GM21576 (cell line): ENCODE results near the gene PEX3.

Source experiments
- ATAC-seq: cut with Tn5 transposase; IDR thresholded peaks from one replicate; pipeline ENCODE4 v1.9.1; 2021; ENCODE audit warnings: mild to moderate bottlenecking, moderate library complexity; ENCODE audit not compliant: unreplicated experiment

PEX3 gene

GRCh38 chr6:143536866-143537691 is 86.5 kb downstream of the PEX3 start:
- ATAC-seq: peak; percentile 64

- no peak for ATAC-seq
Observed at GRCh38 chr6:143538374-143538773, 87.8 kb downstream of the PEX3 start.

- no peak for ATAC-seq
Observed at GRCh38 chr6:143539106-143539505, 88.5 kb downstream of the PEX3 start.

GRCh38 chr6:143539734-143540133 is 89.1 kb downstream of the PEX3 start:
- no peak for ATAC-seq

GRCh38 chr6:143540192-143540591 is 89.6 kb downstream of the PEX3 start:
- ATAC-seq: no peak
